Measurements from ENCODE around the gene CAMK4.

The CAMK4 gene

GRCh38 chr5:111383288-111383970 is 159.2 kb downstream of the CAMK4 start:
- no peaks in the 10 kb centered on the region for H3K9me3 Mint-ChIP-seq

GRCh38 chr5:111384220-111384619 is 160.0 kb downstream of the CAMK4 start:
- DNase-seq (no peak), ATAC-seq (replicated peaks) (no peak)
- Mint-ChIP-seq H3K4me3 (no peak overlapping the region), H3K27ac (no peak overlapping the region), H3K9me3 (no peaks in the 10 kb centered on the region), H3K36me3 (no peaks in the 10 kb centered on the region), H3K4me1 (no peaks in the 10 kb centered on the region), H3K27me3 (no peaks in the 10 kb centered on the region)

More at GRCh38 chr5:111383288-111383970, 159.2 kb downstream of the CAMK4 start:
- no peaks in the 10 kb centered on the region for H3K27me3 Mint-ChIP-seq
- DNase-seq (no peak), ATAC-seq (replicated peaks) (no peak)
- no peaks in the 10 kb centered on the region for H3K4me1 Mint-ChIP-seq
- H3K27ac Mint-ChIP-seq: no peak overlapping the region
- no peaks in the 10 kb centered on the region for H3K36me3 Mint-ChIP-seq
- no peak overlapping the region for H3K4me3 Mint-ChIP-seq

- H3K4me1 Mint-ChIP-seq: no peaks in the 10 kb centered on the region
- no peak for ATAC-seq (replicated peaks)
Observed at GRCh38 chr5:111385051-111385450, 160.9 kb downstream of the CAMK4 start.

GRCh38 chr5:111385970-111386831 is 162.0 kb downstream of the CAMK4 start:
- H3K4me3 Mint-ChIP-seq: no peak overlapping the region
- no peaks in the 10 kb centered on the region for H3K9me3 Mint-ChIP-seq
- H3K36me3 Mint-ChIP-seq: no peaks in the 10 kb centered on the region
- H3K27me3 Mint-ChIP-seq: no peaks in the 10 kb centered on the region
- ATAC-seq (replicated peaks) (no peak), DNase-seq (no peak)
- H3K27ac Mint-ChIP-seq: no peak overlapping the region
- H3K4me1 Mint-ChIP-seq: no peaks in the 10 kb centered on the region

More at GRCh38 chr5:111385051-111385450, 160.9 kb downstream of the CAMK4 start:
- Mint-ChIP-seq H3K36me3 (no peaks in the 10 kb centered on the region), H3K9me3 (no peaks in the 10 kb centered on the region), H3K27me3 (no peaks in the 10 kb centered on the region), H3K27ac (no peak overlapping the region), H3K4me3 (no peak overlapping the region)
- no peak for DNase-seq

GRCh38 chr5:111386832-111387162 is 162.6 kb downstream of the CAMK4 start:
- Mint-ChIP-seq H3K9me3 (no peaks in the 10 kb centered on the region), H3K36me3 (no peaks in the 10 kb centered on the region), H3K27me3 (no peaks in the 10 kb centered on the region), H3K4me3 (no peak overlapping the region), H3K4me1 (no peaks in the 10 kb centered on the region), H3K27ac (no peak overlapping the region)
- DNase-seq: no peak
- ATAC-seq (replicated peaks): no peak

GRCh38 chr5:111387361-111387760 is 163.2 kb downstream of the CAMK4 start:
- DNase-seq (no peak), ATAC-seq (replicated peaks) (no peak)
- Mint-ChIP-seq H3K4me3 (no peak overlapping the region), H3K27ac (no peak overlapping the region), H3K9me3 (no peaks in the 10 kb centered on the region), H3K4me1 (no peaks in the 10 kb centered on the region), H3K36me3 (no peaks in the 10 kb centered on the region), H3K27me3 (no peaks in the 10 kb centered on the region)

GRCh38 chr5:111389390-111390082 is 165.4 kb downstream of the CAMK4 start:
- H3K27ac Mint-ChIP-seq: no peak overlapping the region
- H3K9me3 Mint-ChIP-seq: no peaks in the 10 kb centered on the region
- H3K4me1 Mint-ChIP-seq: no peaks in the 10 kb centered on the region
- no peaks in the 10 kb centered on the region for H3K27me3 Mint-ChIP-seq
- H3K36me3 Mint-ChIP-seq: no peaks in the 10 kb centered on the region
- ATAC-seq (replicated peaks): no peak
- no peak for DNase-seq
- H3K4me3 Mint-ChIP-seq: no peak overlapping the region

- H3K9me3 Mint-ChIP-seq: no peaks in the 10 kb centered on the region
- no peaks in the 10 kb centered on the region for H3K27me3 Mint-ChIP-seq
- no peaks in the 10 kb centered on the region for H3K4me1 Mint-ChIP-seq
- no peak overlapping the region for H3K27ac Mint-ChIP-seq
- H3K36me3 Mint-ChIP-seq: no peaks in the 10 kb centered on the region
- DNase-seq: no peak
- ATAC-seq (replicated peaks): no peak
- H3K4me3 Mint-ChIP-seq: no peak overlapping the region
Observed at GRCh38 chr5:111392181-111392580, 168.0 kb downstream of the CAMK4 start.

- Mint-ChIP-seq H3K4me3 (no peak overlapping the region), H3K27me3 (no peaks in the 10 kb centered on the region), H3K36me3 (no peaks in the 10 kb centered on the region), H3K27ac (no peak overlapping the region), H3K4me1 (no peaks in the 10 kb centered on the region), H3K9me3 (no peaks in the 10 kb centered on the region)
- no peak for DNase-seq
- no peak for ATAC-seq (replicated peaks)
Observed at GRCh38 chr5:111394586-111394985, 170.4 kb downstream of the CAMK4 start.

- H3K27ac Mint-ChIP-seq: no peak overlapping the region
- no peaks in the 10 kb centered on the region for H3K36me3 Mint-ChIP-seq
- no peak for ATAC-seq (replicated peaks)
- no peaks in the 10 kb centered on the region for H3K4me1 Mint-ChIP-seq
- no peaks in the 10 kb centered on the region for H3K9me3 Mint-ChIP-seq
- DNase-seq: no peak
- H3K27me3 Mint-ChIP-seq: no peaks in the 10 kb centered on the region
- no peak overlapping the region for H3K4me3 Mint-ChIP-seq
Observed at GRCh38 chr5:111398013-111398412, 173.8 kb downstream of the CAMK4 start.

- H3K4me1 Mint-ChIP-seq: no peaks in the 10 kb centered on the region
- no peaks in the 10 kb centered on the region for H3K36me3 Mint-ChIP-seq
Observed at GRCh38 chr5:111399113-111399512, 174.9 kb downstream of the CAMK4 start.

GRCh38 chr5:111401906-111402305 is 177.7 kb downstream of the CAMK4 start:
- no peak overlapping the region for H3K27ac Mint-ChIP-seq
- DNase-seq (no peak), ATAC-seq (replicated peaks) (no peak)
- no peaks in the 10 kb centered on the region for H3K4me1 Mint-ChIP-seq
- H3K4me3 Mint-ChIP-seq: no peak overlapping the region
- H3K36me3 Mint-ChIP-seq: no peaks in the 10 kb centered on the region
- no peaks in the 10 kb centered on the region for H3K27me3 Mint-ChIP-seq
- H3K9me3 Mint-ChIP-seq: no peaks in the 10 kb centered on the region

More at GRCh38 chr5:111399113-111399512, 174.9 kb downstream of the CAMK4 start:
- Mint-ChIP-seq H3K4me3 (no peak overlapping the region), H3K27ac (no peak overlapping the region), H3K27me3 (no peaks in the 10 kb centered on the region), H3K9me3 (no peaks in the 10 kb centered on the region)
- DNase-seq (no peak), ATAC-seq (replicated peaks) (no peak)

- ATAC-seq (replicated peaks) (no peak), DNase-seq (no peak)
- H3K4me3 Mint-ChIP-seq: no peak overlapping the region
- peaks cover 3 to 4% of the 10 kb centered on the region in 2 donors for H3K9me3 Mint-ChIP-seq
- no peak overlapping the region for H3K27ac Mint-ChIP-seq
- H3K36me3 Mint-ChIP-seq: no peaks in the 10 kb centered on the region
- H3K27me3 Mint-ChIP-seq: no peaks in the 10 kb centered on the region
- H3K4me1 Mint-ChIP-seq: no peaks in the 10 kb centered on the region
Observed at GRCh38 chr5:111404270-111404769, 180.1 kb downstream of the CAMK4 start.

GRCh38 chr5:111407562-111407961 is 183.4 kb downstream of the CAMK4 start:
- ATAC-seq (replicated peaks): no peak
- peaks cover 5 to 7% of the 10 kb centered on the region in 2 donors for H3K36me3 Mint-ChIP-seq
- peaks cover 7 to 8% of the 10 kb centered on the region in 2 donors for H3K4me1 Mint-ChIP-seq
- H3K27ac Mint-ChIP-seq: no peak overlapping the region
- H3K9me3 Mint-ChIP-seq: peaks cover 12 to 13% of the 10 kb centered on the region in 2 donors
- no peak overlapping the region for H3K4me3 Mint-ChIP-seq
- no peak for DNase-seq
- no peaks in the 10 kb centered on the region for H3K27me3 Mint-ChIP-seq
